Mucosa of rectum (tissue), 2 donors: ENCODE data around the gene MAGEA6.
A peak's percentile ranks its signal among the peaks of the same experiment; 100 is the strongest.
"Not testable (repeated sequence)": the region's sequence is repeated elsewhere in the genome, so short reads cannot be mapped to it uniquely, and the experiment has no call there.

Source experiments
- H3K27ac ChIP-seq, 2 donors: one replicate each; pipeline ENCODE4 v1.7.0; 2013; ENCODE audit warnings: inconsistent platforms in 2 of 2, low read depth in 2 of 2, low read length in 2 of 2
- H3K27me3 ChIP-seq, 2 donors: one replicate each; pipeline ENCODE4 v1.7.0; 2013; ENCODE audit warnings: low read length in 2 of 2; ENCODE audit not compliant: control insufficient read depth in 2 of 2, insufficient read depth in 2 of 2
- H3K36me3 ChIP-seq, 2 donors: one replicate each; pipeline ENCODE4 v1.7.0; 2013; ENCODE audit warnings: low read length in 2 of 2; ENCODE audit not compliant: control insufficient read depth in 2 of 2, insufficient read depth in 2 of 2
- H3K4me1 ChIP-seq, 2 donors: one replicate each; pipeline ENCODE4 v1.7.0; 2013; ENCODE audit warnings: low read length in 2 of 2, mild to moderate bottlenecking in 1 of 2; ENCODE audit not compliant: control insufficient read depth in 2 of 2, insufficient read depth in 2 of 2
- H3K4me3 ChIP-seq, 2 donors: one replicate each; pipeline ENCODE4 v1.7.0; 2013; ENCODE audit warnings: low read length in 2 of 2
- H3K9ac ChIP-seq, 2 donors: one replicate each; pipeline ENCODE4 v1.7.0; 2013; ENCODE audit warnings: low read length in 2 of 2, low read depth in 1 of 2, mild to moderate bottlenecking in 1 of 2
- H3K9me3 ChIP-seq, 2 donors: one replicate each; pipeline ENCODE4 v1.7.0; 2013; ENCODE audit warnings: low read length in 2 of 2; ENCODE audit not compliant: control insufficient read depth in 2 of 2
- donor health status: healthy.
- donor health status: Normal muscosa, but diverticular disease.

MAGEA6 gene, protein sequence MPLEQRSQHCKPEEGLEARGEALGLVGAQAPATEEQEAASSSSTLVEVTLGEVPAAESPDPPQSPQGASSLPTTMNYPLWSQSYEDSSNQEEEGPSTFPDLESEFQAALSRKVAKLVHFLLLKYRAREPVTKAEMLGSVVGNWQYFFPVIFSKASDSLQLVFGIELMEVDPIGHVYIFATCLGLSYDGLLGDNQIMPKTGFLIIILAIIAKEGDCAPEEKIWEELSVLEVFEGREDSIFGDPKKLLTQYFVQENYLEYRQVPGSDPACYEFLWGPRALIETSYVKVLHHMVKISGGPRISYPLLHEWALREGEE

DNA sequence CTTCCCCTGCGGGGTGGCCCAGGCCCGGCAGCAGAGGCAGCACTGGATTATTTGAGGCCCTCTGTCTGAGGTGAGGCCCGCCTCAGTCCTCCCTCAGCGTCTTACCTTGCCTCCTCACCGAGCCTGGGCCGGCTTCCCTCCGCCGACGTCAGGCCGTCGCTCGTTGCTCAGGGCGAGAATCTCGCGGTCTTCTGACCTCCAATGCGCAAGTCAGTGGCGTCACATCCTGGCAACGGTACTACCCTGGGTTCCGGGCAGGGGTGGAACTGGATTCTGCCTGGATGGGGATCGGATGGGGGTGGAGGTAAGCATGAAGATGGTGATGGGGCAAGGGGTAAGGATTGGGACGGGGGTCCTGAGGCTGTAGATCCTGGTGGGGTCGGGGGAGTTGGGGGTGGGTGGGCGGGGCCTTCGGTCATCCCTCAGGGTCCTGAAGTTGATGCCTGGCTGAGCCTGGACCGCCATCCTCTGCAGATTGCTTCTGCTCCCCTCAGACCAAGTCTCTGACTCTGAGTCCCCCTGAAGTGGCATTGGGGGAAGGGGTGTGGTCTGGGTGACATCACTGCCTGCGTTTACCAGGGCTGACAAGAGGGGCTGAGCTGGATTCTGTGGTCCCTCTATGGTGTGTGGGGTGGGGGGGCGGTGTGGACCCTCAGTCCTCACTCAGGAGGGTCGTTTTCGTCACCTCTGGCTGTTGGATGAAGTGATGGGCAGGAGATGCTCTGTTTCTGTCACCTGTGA lies at the start of gene MAGEA6:
Gene MAGEA6, minus strand, starts transcription at position 141 of the 741 bp plus-strand sequence. CDS start 2,039 bp downstream, outside the sequence.
- not testable (repeated sequence) for H3K4me3 ChIP-seq, H3K9me3 ChIP-seq, H3K36me3 ChIP-seq, H3K27me3 ChIP-seq, H3K27ac ChIP-seq, H3K9ac ChIP-seq, H3K4me1 ChIP-seq

DNA sequence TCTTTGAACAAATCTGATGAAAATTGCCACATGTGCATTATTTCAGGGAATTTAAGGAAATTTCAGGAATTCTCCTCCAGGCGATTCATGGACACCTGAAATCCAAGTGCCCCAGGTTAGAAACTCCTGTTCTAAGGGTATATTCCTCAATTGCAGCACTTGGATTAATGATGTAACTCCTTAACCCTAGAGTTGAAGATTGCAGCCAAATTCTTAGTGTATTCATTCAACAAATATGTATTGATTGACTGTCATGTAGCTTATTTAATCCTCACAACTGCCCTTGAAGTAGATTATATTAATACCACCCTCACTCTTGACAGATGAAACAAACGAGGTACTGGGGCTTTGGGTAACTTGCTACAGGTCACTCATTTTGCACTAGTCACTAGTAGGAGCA lies 49.8 kb upstream of the MAGEA6 start:
- Histone ChIP-seq H3K9me3 (no peaks in the 10 kb centered on the region), H3K36me3 (no peaks in the 10 kb centered on the region), H3K9ac (no peak overlapping the region), H3K27ac (no peak overlapping the region), H3K4me1 (no peaks in the 10 kb centered on the region), H3K4me3 (no peak overlapping the region), H3K27me3 (peaks cover 7 to 8% of the 10 kb centered on the region in 2 donors)

DNA sequence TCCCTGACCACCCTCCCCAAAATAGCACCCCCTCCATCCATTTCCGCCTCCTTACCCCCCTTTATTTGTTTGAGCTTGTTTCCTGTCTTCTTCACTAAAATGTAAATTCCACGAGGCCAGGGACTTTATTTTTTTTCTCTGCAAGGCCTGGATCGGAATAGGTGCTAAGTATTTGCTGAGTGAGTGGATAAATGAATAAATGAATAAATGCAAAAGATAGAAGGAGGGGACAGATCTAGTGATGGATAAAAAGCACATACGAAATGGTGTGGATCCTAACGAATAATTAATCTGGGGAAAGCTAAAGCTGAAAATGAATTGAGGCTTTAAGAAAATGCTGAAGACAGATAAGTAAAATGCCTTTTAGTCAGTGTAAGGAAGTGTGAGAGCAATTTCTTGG lies 48.9 kb upstream of the MAGEA6 start:
- Histone ChIP-seq H3K36me3 (no peaks in the 10 kb centered on the region), H3K4me3 (no peak overlapping the region), H3K9ac (no peak overlapping the region), H3K9me3 (no peaks in the 10 kb centered on the region), H3K27me3 (peaks cover 0 to 6% of the 10 kb centered on the region in 2 donors), H3K27ac (no peak overlapping the region), H3K4me1 (no peaks in the 10 kb centered on the region)

GRCh38 chrX:152817078-152817764 lies 47.7 kb upstream of the MAGEA6 start:
- Histone ChIP-seq H3K9ac (no peak overlapping the region), H3K4me1 (no peaks in the 10 kb centered on the region), H3K4me3 (no peak overlapping the region), H3K9me3 (no peaks in the 10 kb centered on the region), H3K36me3 (no peaks in the 10 kb centered on the region), H3K27ac (no peak overlapping the region), H3K27me3 (peaks cover 0 to 6% of the 10 kb centered on the region in 2 donors)

DNA sequence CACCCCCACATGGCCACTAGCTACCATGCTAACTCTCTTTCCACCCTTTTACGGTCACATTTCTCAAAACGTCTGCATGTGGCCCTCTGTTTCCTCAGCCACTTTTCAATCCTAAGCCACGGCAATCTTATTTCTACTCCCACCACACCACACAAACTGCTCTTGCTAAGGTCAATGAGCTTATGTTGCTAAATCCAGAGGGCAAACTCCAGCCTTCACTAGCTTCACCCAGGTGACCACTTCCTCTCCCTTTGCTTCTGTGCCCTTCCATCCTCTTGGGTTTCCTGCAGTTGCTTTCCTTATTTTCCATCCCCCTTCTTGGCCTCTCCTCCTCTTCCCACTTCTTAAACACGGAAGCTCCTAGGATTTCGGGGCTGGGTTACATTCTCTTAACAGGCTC lies 44.6 kb upstream of the MAGEA6 start:
- H3K4me3 ChIP-seq = no peak overlapping the region
- H3K27me3 ChIP-seq = peaks cover 0 to 3% of the 10 kb centered on the region in 2 donors
- H3K4me1 ChIP-seq = no peaks in the 10 kb centered on the region
- H3K9me3 ChIP-seq = no peaks in the 10 kb centered on the region
- no peaks in the 10 kb centered on the region for H3K36me3 ChIP-seq
- no peak overlapping the region for H3K9ac ChIP-seq
- H3K27ac ChIP-seq = no peak overlapping the region

DNA sequence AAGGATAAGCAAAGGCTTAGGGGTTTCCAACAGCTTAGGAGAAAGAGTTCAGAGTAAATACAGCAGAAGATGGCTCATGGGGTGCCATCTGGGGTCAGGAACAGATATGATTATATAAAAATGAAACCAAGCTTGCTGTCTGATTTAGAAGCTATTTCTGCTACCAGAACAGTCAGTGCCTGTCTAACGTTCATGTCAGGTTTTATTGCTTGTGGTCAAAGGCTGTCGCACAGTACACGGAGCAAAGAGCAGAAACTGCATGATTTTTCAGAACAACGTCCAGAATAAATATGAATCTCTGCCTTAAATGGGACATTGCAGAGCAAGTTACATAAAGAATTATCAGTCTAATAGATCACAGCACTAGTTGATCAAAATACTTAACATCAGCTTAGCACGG lies 43.7 kb upstream of the MAGEA6 start:
- Histone ChIP-seq H3K36me3 (no peaks in the 10 kb centered on the region), H3K4me3 (peak overlapping the region in 1 of 2 donors; percentile 10), H3K27me3 (peaks cover 0 to 3% of the 10 kb centered on the region in 2 donors), H3K4me1 (no peaks in the 10 kb centered on the region), H3K9ac (no peak overlapping the region), H3K27ac (no peak overlapping the region), H3K9me3 (no peaks in the 10 kb centered on the region)

GRCh38 chrX:152810403-152810802 lies 40.9 kb upstream of the MAGEA6 start:
- peaks cover 0 to 5% of the 10 kb centered on the region in 2 donors for H3K27me3 ChIP-seq
- no peak overlapping the region for H3K9ac ChIP-seq
- no peaks in the 10 kb centered on the region for H3K9me3 ChIP-seq

DNA sequence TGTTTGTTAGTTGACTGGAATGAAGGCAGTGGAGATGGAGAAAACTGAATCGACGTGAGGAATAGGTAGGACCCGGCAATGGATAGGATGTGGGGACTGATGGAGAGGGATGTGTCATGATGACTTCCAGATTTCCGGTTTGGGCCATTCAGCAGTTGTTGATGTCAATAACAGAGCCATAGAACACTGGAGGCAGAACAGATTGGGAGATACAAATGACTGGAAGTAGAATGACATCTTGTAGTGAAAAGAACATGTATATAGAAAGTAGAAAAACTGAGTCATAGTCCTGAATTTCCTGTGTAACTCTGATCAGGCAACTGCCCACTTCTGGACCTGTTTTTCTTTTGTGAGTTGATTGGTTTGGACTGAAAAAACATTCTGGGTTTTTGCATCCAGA lies 36.5 kb upstream of the MAGEA6 start:
- peaks cover 0 to 7% of the 10 kb centered on the region in 2 donors for H3K27me3 ChIP-seq
- H3K27ac ChIP-seq = no peak overlapping the region
- H3K36me3 ChIP-seq = no peaks in the 10 kb centered on the region
- no peak overlapping the region for H3K4me3 ChIP-seq
- H3K4me1 ChIP-seq = no peaks in the 10 kb centered on the region
- H3K9me3 ChIP-seq = no peaks in the 10 kb centered on the region
- H3K9ac ChIP-seq = no peak overlapping the region

More at GRCh38 chrX:152810403-152810802, 40.9 kb upstream of the MAGEA6 start:
- no peaks in the 10 kb centered on the region for H3K4me1 ChIP-seq
- no peak overlapping the region for H3K4me3 ChIP-seq
- H3K36me3 ChIP-seq = no peaks in the 10 kb centered on the region
- no peak overlapping the region for H3K27ac ChIP-seq

DNA sequence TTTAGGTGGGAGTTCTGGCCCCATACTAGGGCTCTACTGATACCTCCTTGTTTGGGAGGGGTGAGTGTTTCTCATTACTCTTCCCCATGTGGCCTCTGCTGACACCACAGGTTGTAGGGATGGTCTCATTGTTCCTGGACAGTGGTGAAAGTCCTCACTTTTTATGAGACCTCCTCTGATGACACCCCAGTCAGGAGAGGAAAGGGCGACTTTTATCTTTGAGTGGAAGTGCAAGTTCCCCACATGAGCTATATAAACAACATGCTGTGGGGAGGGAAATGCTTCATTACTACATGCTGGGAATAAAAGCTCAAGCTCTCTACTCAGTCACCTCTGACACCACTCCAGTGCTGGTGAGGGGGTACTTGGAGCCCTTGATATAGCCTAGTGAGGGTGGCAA lies 29.5 kb upstream of the MAGEA6 start:
- H3K9ac ChIP-seq = no peak overlapping the region
- H3K27me3 ChIP-seq = peaks cover 0 to 2% of the 10 kb centered on the region in 2 donors
- no peak overlapping the region for H3K4me3 ChIP-seq
- H3K9me3 ChIP-seq = no peaks in the 10 kb centered on the region
- no peak overlapping the region for H3K27ac ChIP-seq
- H3K4me1 ChIP-seq = no peaks in the 10 kb centered on the region
- no peaks in the 10 kb centered on the region for H3K36me3 ChIP-seq

DNA sequence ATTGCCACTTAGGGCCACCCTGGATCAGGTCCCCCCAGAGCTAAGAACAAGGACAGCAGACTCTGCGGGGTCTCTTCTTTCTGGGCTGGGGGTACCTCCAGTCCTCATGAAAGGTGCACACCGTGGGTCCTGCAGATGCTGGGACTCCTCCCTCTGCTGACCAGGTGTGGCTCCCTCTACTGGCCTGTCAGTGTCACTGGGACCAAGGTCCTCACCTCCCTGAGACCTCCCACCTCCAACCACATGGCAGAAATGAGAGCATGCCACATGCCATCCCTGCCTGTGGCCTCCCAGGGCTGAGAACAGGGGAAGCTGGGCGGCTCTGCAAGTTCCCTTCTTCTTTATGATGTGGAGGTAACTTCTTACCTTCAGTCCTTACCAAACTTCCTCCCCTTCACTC lies 17.6 kb upstream of the MAGEA6 start:
- H3K4me3 ChIP-seq, H3K4me1 ChIP-seq, H3K9ac ChIP-seq, H3K9me3 ChIP-seq, H3K36me3 ChIP-seq, H3K27ac ChIP-seq, H3K27me3 ChIP-seq: not testable (repeated sequence)
